OCI-M2 (cell line): ENCODE measurements around the gene IFNAR1.

Source experiments
- DNase-seq: peaks from one replicate; lab custom pipeline; 2025; ENCODE audit not compliant: unreplicated experiment; lab: John Stamatoyannopoulos, UW

Gene IFNAR1

DNA sequence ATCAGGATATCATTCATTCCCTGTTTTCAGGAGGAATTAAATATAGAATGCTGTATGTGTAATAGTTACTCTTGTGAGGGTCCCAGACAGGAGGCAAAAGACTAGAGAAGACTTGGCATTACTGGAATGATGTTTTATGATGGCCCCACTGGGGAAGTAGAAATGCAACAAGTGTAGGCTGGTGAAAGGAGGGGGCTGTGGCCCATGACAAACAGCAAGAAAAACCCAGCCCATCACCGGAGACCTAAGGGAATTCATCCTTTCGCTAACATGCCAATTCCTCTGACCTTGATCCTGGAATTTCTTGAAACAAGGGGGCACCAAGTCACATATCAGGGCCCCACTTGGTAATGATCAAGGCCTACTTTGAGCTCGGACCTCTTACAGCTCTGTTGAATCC lies 72.9 kb downstream of the IFNAR1 start:
- no peak for DNase-seq

DNA sequence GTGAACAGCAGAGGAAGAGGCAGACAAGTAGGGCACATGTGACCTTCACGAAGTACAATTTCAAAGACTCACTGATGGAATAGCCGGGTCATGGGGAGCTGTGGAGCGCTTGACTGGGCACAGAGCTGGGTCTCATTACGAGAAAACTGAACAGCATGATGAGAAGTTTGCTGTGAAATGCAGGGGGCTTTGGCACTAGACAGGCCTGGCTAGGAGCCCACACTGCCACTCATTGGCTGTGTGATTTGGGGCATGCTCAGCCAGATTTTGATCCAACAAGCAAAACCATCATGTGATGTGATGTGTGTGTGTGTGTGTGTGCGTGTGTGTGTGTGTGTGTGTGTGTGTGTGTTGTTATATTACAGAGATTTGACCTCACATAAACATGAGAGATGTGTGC lies 73.6 kb downstream of the IFNAR1 start:
- no peak for DNase-seq

DNA sequence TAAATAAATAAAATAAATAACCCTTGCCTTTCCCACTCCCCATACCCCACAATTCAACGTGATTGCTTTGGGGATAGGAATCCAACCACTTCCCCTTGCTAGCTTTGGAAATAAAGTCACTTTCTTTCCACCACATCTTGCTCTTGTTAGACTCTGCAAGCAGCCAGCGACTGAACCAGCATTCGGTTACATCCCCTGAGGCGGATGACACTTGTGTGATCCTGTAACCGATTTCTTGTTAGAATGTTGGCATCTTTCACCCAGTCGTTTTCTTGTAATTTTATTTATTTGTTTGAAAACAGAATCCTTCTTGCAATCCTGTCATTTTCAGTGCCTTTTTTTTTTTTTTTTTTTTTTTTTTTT lies 76.8 kb downstream of the IFNAR1 start:
- DNase-seq: no peak

DNA sequence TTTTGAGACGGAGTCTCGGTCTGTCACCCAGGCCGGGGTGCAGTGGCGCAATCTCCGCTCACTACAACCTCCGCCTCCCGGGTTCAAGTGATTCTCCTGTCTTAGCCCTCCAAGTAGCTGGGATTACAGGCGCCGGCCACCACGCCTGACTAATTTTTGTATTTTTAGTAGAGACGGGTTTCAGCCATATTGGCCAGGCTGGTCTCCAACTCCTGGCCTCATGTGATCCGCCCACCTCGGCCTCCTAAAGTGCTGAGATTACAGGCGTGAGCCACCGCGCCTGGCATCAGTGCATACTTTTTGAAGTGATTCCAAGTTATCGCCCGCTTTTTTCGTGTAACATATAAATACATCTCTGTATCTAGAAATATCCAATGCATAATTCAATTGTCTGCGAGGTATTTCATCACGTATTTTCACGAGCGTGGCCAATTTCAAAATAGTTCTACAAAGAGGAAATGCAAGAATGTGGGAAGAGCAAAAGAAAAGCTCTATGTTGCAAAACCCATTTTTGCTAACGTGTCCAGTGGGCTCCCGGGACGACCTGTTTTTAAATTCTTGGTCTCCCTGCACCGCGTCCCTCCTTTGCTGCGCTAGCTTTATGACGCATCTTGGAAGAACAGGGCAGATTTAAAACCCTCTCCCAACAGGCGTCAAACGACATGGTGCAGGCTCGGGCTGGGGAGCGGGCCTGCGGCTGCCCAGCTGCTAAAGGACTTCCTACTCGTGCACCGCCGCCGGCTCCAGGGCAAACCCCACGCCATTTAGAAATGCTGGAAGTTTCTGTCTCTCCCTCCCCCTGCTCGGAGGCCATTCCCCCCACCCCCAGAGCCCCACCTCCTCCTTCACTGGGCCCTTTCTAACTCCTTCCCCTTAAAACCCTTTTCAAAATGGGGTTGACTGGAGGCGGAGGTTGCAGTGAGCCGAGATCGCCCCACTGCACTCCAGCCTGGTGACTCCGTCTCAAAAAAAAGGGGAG lies 77.5 kb downstream of the IFNAR1 start:
- DNase-seq: no peak

DNA sequence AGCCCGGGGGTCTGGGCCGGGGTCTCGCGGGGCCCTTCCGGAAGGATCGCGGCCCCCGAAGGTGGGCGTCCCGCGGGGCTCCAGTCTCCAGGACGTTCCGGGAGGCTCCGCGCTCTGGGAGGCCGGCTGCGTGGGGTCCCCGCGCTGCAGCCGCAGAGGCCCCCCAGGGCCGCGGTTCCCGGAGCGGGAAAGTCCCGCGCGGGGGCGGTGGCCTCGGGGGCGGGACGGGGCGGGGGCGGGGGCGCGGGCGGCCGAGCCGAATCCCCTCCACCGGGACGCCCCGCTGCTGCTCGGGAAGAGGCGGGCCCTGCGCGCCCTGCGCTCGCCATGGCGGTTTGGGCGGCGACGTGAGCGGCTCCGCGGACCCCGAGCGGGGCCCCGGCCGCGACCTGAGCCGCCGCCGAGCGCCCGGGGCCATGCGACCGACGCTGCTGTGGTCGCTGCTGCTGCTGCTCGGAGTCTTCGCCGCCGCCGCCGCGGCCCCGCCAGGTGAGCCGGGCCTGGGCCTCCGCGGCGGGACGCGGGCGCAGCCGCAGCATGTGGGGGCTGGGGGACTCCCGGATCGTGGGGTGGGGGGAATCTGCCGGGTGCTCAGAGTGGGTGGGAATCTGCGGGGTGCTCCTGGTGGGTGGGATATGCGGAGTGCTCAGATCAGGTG lies 78.5 kb downstream of the IFNAR1 start, which contains the start of gene IFNGR2:
TSS of gene IFNGR2 (plus strand) at position 286 of the 658 bp plus-strand sequence. CDS start at position 417, 131 bp downstream.
- DNase-seq: no peak

DNA sequence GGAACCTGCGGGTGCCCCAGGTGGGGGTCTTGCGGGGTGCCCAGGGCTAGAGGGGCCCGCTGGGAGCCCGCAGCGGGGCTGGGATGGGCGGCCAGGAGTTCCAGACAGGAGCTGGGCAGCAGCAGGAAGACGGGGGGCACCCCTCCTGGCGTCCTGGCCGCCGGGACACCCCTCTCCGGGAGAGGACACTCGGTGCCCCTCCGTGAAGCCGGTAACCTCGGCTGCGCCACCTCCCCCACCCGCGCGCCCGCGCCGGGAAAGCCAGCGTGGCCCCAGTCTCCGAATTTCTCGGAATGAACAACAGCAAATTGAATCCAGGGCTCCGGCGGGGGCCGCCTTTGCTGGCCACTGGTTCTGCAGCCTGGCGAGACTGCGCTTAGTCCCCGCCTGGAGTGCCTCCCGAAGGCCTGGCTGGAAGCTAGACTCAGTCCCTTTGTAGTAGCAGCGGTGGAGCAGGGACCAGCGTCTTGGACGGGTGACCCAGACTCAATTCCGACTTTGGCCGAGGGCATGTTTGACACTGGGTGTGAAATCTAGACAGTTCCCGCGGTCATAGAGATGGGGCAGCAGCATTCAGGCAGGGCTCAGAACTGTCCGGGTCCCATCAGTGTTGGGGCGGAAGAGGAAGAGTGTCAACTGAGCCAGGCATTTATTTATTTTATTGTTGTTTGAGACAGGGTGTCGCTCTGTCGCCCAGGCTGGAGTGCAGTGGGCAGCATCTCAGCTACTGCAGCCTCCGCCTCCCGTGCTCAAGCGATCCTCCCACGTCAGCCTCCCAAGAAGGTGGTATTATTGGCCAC lies 79.2 kb downstream of the IFNAR1 start:
- no peak for DNase-seq

DNA sequence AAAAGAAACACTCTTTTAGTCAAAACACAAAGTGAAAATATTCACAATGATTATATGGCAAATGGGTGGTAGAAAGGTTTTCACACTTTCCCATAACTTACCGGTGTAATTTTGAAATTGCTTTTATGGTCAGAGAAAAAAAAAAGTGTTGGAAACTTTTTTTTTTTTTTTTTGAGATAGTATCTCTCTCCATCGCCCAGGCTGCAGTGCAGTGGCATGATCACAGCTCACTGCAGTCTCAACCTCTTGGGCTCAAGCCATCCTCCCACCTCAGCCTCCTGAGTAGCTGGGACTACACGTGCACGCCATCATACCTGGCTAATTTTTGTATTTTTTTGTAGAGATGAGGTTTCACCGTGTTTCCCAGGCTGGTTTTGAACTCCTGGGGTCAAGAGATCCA lies 81.7 kb downstream of the IFNAR1 start:
- DNase-seq: no peak
